ENCODE results near the gene ARFGAP1. TPM values are rescaled to one million over a fixed set of nuclear protein-coding genes. Genes with fewer than 3 reads are reported as not detected.
A peak's percentile ranks its signal among the peaks of the same experiment; 100 is the strongest.

ARFGAP1 gene
- total RNA-seq, 4 donors from 2014 or later: 70.7 to 75.7 (median 72.7) TPM

DNA sequence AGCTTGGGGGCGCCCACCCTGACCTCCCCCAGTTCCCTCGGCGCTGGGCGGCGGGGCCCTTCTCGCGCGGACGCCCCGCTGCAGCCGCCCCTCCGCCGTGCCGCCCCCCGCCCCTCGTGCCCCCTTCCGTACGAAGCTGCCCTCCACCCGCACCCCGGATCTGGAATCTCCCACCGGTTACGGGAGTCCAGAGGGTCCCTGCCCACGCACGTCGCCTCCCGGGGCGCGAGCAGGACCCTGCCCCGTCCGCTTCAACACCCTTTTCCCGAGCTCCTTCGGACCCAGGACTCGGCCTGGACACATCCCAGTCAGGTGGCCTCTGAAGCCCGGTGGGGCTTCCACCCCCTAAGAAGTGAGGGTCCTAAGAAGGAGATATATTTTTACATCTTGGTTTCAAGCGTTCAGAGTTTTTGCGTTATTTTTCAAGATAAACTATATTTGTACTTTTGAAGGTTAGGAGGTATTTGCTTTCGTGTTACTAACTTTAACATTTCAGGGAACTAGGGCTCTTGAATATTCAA, 506 bp downstream of the ARFGAP1 start:
- no peak for DNase-seq
- Histone ChIP-seq H3K27me3 (no peaks in the 10 kb centered on the region), H3K4me1 (peaks cover 16 to 33% of the 10 kb centered on the region in 2 donors), H3K9me3 (no peaks in the 10 kb centered on the region), H3K4me3 (replicated peaks in 1 of 3) (peak overlapping the region; percentile 86 to 94 (median 86)), H3K36me3 (peaks cover 17 to 18% of the 10 kb centered on the region in 2 donors), H3K27ac (peak overlapping the region in 2 of 3 donors; percentile 43 to 62)
- 1 to 2% methylated on average over 10 to 19 of the region's 37 CpGs for WGBS, 2 donors
- TF ChIP-seq, protein P1, sequence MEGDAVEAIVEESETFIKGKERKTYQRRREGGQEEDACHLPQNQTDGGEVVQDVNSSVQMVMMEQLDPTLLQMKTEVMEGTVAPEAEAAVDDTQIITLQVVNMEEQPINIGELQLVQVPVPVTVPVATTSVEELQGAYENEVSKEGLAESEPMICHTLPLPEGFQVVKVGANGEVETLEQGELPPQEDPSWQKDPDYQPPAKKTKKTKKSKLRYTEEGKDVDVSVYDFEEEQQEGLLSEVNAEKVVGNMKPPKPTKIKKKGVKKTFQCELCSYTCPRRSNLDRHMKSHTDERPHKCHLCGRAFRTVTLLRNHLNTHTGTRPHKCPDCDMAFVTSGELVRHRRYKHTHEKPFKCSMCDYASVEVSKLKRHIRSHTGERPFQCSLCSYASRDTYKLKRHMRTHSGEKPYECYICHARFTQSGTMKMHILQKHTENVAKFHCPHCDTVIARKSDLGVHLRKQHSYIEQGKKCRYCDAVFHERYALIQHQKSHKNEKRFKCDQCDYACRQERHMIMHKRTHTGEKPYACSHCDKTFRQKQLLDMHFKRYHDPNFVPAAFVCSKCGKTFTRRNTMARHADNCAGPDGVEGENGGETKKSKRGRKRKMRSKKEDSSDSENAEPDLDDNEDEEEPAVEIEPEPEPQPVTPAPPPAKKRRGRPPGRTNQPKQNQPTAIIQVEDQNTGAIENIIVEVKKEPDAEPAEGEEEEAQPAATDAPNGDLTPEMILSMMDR (IDR thresholded peaks at IDR 0.05): no peak
- no peak for TF ChIP-seq POLR2A (IDR thresholded peaks at IDR 0.05)
- intact Hi-C loops (cut with DNase I): no loop called here

DNA sequence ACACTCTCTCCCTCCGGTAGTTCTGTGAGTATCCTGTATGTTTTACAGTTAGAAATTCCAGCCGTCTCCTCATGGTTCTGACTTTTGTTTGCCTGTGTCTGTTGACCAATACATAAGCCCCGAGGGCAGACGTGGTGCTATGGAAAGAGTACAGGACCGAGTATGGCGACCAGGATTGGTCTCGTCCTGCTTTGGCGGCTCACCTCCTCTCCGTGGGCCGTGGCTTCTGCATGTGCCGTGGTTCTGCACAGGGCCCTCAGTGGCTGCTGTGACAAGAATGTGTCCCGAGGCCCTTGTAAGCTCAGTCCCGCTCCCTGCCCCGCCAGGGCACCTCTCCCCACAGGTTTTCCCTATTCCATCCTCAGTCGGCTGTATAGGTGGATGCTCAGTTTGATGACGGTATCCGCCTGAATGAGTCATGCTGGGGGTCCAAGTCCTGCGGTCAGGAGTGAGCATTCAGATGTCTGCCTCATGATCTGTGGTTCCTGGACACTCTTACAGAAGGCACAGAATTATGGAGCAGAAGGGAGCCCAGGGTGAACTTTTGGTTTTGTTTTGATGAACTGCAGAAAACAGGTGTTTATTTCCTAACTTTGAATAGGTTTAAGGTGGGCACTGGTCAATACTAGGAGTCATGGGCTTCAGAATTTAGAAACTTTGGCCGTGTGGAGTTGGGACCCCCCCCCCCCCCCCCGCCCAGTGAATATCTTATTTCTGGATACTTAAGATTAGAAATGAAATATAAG, 1.2 kb downstream of the ARFGAP1 start:
- no peak for DNase-seq
- H3K27me3 ChIP-seq: no peaks in the 10 kb centered on the region
- H3K36me3 ChIP-seq: peaks cover 21 to 24% of the 10 kb centered on the region in 2 donors
- TF ChIP-seq POLR2A (IDR thresholded peaks at IDR 0.05): no peak
- TF ChIP-seq, protein P1 (IDR thresholded peaks at IDR 0.05): no peak
- peaks cover 16 to 26% of the 10 kb centered on the region in 2 donors for H3K4me1 ChIP-seq
- H3K4me3 ChIP-seq (replicated peaks in 1 of 3): peak overlapping the region in 2 of 3 donors; percentile 86 to 94
- 32% methylated on average over 20 of the region's 20 CpGs for WGBS, 2 donors
- no peaks in the 10 kb centered on the region for H3K9me3 ChIP-seq
- intact Hi-C loops (cut with DNase I): no loop called here
- H3K27ac ChIP-seq: no peak overlapping the region

DNA sequence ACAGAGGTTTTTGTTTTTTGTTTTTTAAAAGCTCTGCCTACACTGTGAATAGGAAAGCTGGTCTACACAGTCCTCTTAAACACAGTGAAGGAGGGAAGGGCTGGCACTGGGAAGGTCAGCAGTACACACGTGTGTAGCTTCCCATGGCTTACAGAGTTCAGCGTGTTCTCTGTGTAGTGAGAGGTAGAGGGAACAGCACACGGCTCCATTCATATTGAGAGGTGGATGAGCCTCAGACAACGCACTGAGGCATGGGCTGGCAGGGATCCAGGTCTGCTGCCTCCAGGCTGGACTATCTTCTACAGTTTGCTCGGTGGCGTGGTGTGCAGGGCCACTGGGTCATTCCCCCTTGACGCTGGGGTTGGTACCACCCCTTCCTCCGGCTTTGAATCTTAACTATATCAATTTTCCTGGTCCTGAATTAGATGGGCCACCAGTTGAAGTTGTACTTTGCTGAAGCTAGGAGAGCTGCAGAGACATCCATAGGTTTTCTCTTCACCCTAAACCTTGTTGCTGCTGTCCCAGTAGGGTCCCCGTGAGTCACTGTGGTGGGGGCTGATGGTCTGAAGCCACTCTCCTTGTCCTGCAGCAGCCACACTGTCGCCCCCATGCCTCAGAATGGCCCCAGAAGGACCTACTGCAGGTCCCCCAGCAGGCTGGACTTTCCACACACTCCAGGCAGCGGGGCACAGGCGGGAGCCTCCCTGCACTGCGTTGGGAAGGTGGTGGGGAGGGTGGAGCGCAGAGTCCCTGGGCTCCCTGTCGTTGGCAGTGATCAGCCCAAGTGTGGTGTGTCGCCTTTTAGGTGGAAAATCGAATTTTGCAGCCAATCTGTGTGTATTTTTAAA, 2.0 kb downstream of the ARFGAP1 start:
- H3K4me3 ChIP-seq (replicated peaks in 1 of 3): no peak overlapping the region

DNA sequence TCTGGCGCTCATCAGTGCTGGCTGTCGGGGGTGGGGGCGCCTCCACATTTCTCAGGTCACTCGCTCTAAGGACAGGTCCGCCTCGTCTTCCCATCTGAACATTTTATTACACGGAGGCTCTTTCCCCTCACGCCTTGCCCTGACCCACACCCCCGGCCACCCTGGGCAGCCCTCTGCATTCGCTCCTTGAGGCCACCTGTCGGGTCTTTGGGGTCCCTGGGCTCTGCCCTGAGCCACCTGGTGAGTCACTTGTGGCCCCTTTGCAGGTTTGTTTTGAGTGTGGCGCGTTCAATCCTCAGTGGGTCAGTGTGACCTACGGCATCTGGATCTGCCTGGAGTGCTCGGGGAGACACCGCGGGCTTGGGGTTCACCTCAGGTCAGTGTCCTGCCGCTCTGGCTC, 3.2 kb downstream of the ARFGAP1 start:
- Histone ChIP-seq H3K4me3 (replicated peaks in 1 of 3) (no peak overlapping the region), H3K27me3 (no peaks in the 10 kb centered on the region), H3K4me1 (peaks cover 16 to 20% of the 10 kb centered on the region in 2 donors), H3K9me3 (no peaks in the 10 kb centered on the region), H3K36me3 (peaks cover 39 to 44% of the 10 kb centered on the region in 2 donors), H3K27ac (no peak overlapping the region)
- TF ChIP-seq, protein P1 (IDR thresholded peaks at IDR 0.05): no peak
- no peak for TF ChIP-seq POLR2A (IDR thresholded peaks at IDR 0.05)
- intact Hi-C loops (cut with DNase I): no loop called here
- DNase-seq: no peak
- WGBS, 2 donors: 93 to 97% methylated on average over 18 of the region's 18 CpGs

More for the DNA sequence above, 2.0 kb downstream of the ARFGAP1 start:
- intact Hi-C loops (cut with DNase I): no loop called here
- Histone ChIP-seq H3K27me3 (no peaks in the 10 kb centered on the region), H3K4me1 (peaks cover 16 to 20% of the 10 kb centered on the region in 2 donors), H3K27ac (no peak overlapping the region), H3K9me3 (no peaks in the 10 kb centered on the region), H3K36me3 (peaks cover 29 to 32% of the 10 kb centered on the region in 2 donors)
- DNase-seq: no peak
- WGBS, 2 donors: 77 to 84% methylated on average over 12 to 15 of the region's 17 CpGs
- TF ChIP-seq, protein P1 (IDR thresholded peaks at IDR 0.05): no peak
- TF ChIP-seq POLR2A (IDR thresholded peaks at IDR 0.05): no peak
